Mucosa of descending colon (tissue), 3 donors: Measurements from ENCODE around the gene ABHD11. TPM values are rescaled to one million over a fixed set of nuclear protein-coding genes. Genes with fewer than 3 reads are reported as not detected.
"Not testable (repeated sequence)": the region's sequence is repeated elsewhere in the genome, so short reads cannot be mapped to it uniquely, and the experiment has no call there.

Experiments
- ATAC-seq: fragments of 200-7000 bp; cut with Tn5 transposase; one replicate; pipeline ENCODE4 v1.9.1; 2020; ENCODE audit warnings: mild to moderate bottlenecking, moderate library complexity
- DNase-seq, 3 donors: peaks; one replicate each; pipeline ENCODE4 v3.0.0-alpha.2; 2020
- H3K36me3 ChIP-seq: fragments of 200-600 bp; one replicate; pipeline ENCODE4 v1.8.0; 2021; ENCODE audit warnings: low read depth, mild to moderate bottlenecking
- H3K4me1 ChIP-seq: fragments of 200-600 bp; one replicate; pipeline ENCODE4 v1.8.0; 2021; ENCODE audit warnings: low read depth, mild to moderate bottlenecking
- H3K4me3 ChIP-seq: fragments of 200-600 bp; one replicate; pipeline ENCODE4 v1.8.0; 2021; ENCODE audit warnings: mild to moderate bottlenecking
- H3K9me3 ChIP-seq: fragments of 200-600 bp; one replicate; pipeline ENCODE4 v1.8.0; 2021; ENCODE audit warnings: mild to moderate bottlenecking
- CTCF ChIP-seq: fragments of 200-600 bp; IDR thresholded peaks from one replicate; pipeline ENCODE4 v1.8.0; 2022; ENCODE audit warnings: antibody characterized with exemption, mild to moderate bottlenecking
- intact Hi-C, 2 donors: fragments of 100-400 bp; cut with DNase I in 1 of 2; cut with micrococcal nuclease in 1 of 2; formaldehyde crosslinking; loops; one replicate each; pipeline versions ENCODE4 v1.11.0 to v1.11.1; 2022; cut with DNase I, micrococcal nuclease
- total RNA-seq, 3 donors: library from RNA; stranded (reverse); fragmentation: NEBNext Ultra II Directional in 2 of 3; extraction: Animal tissue kit (Norgen Biotek cat#: 25700) in 2 of 3; gene quantifications; one replicate each; pipeline versions ENCODE4 v1.2.1 to v1.2.4, GENCODE V29; 2021 to 2023
- donor health status: DM: no; HTN: no; CAD: no; lungs with moderate emphysema.
- donor health status: DM: no; HTN: no; CAD: no.
- donor health status: DM: no; HTN: yes; CAD: no.

The ABHD11 gene
- total RNA-seq, 3 donors from 2014 or later = 55.3 to 115 (median 97.3) TPM

- Histone ChIP-seq H3K4me3 (no peak overlapping the region), H3K36me3 (no peaks in the 10 kb centered on the region), H3K4me1 (peaks cover 12% of the 10 kb centered on the region), H3K9me3 (no peaks in the 10 kb centered on the region)
- no peak for TF ChIP-seq CTCF
- intact Hi-C loops = no loop called here
- no peak for ATAC-seq
- DNase-seq = peak in 1 of 3 donors; percentile 28
Measured at GRCh38 chr7:73717025-73717807, 21.4 kb downstream of the ABHD11 start.

GRCh38 chr7:73716318-73716890 lies 22.2 kb downstream of the ABHD11 start:
- intact Hi-C loops = no loop called here
- TF ChIP-seq CTCF = no peak

GRCh38 chr7:73715648-73716317 lies 22.8 kb downstream of the ABHD11 start:
- DNase-seq (peak in 1 of 3 donors; percentile 64), ATAC-seq (peak; percentile 73)
- Histone ChIP-seq H3K4me1 (peaks cover 9% of the 10 kb centered on the region), H3K36me3 (no peaks in the 10 kb centered on the region), H3K9me3 (no peaks in the 10 kb centered on the region), H3K4me3 (no peak overlapping the region)
- no peak for TF ChIP-seq CTCF
- intact Hi-C loops = no loop called here

More at GRCh38 chr7:73716318-73716890, 22.2 kb downstream of the ABHD11 start:
- H3K4me3 ChIP-seq = no peak overlapping the region
- ATAC-seq (no peak), DNase-seq (no peak)
- no peaks in the 10 kb centered on the region for H3K36me3 ChIP-seq
- H3K4me1 ChIP-seq = peaks cover 9% of the 10 kb centered on the region
- no peaks in the 10 kb centered on the region for H3K9me3 ChIP-seq

GRCh38 chr7:73713319-73713718 lies 25.3 kb downstream of the ABHD11 start:
- H3K4me1 ChIP-seq, ATAC-seq, intact Hi-C loops, DNase-seq, H3K36me3 ChIP-seq, H3K9me3 ChIP-seq, H3K4me3 ChIP-seq: not testable (repeated sequence)

- intact Hi-C loops = no loop called here
- DNase-seq (no peak), ATAC-seq (no peak)
- TF ChIP-seq CTCF = no peak
- H3K9me3 ChIP-seq = no peaks in the 10 kb centered on the region
- no peak overlapping the region for H3K4me3 ChIP-seq
- H3K4me1 ChIP-seq = no peaks in the 10 kb centered on the region
- no peaks in the 10 kb centered on the region for H3K36me3 ChIP-seq
Measured at GRCh38 chr7:73712773-73713172, 25.8 kb downstream of the ABHD11 start.
